Activated B cell treated with CpG ODN at 0.5 μM for 24 hours (primary cell): ENCODE data around the gene NHS. TPM values are rescaled to one million over a fixed set of nuclear protein-coding genes. Genes with fewer than 3 reads are reported as not detected.

ENCODE experiments used
- ATAC-seq: fragments of 200-7000 bp; cut with Tn5 transposase; one replicate; pipeline ENCODE4 v1.10.0; 2021; ENCODE audit warnings: low read depth, mild to moderate bottlenecking, moderate library complexity
- CTCF ChIA-PET: fragments of 350-600 bp; sonication (Branson Sonifier 250); formaldehyde crosslinking; loops from one replicate; lab custom pipeline; 2021; ENCODE audit warnings: antibody characterized with exemption; lab: Charles Lee
- POLR2A ChIA-PET: fragments of 350-600 bp; sonication (Branson Sonifier 250); formaldehyde crosslinking; loops from one replicate; lab custom pipeline; 2021; ENCODE audit warnings: antibody characterized with exemption; lab: Charles Lee
- DNase-seq: peaks from one replicate; pipeline ENCODE4 v3.0.0; 2022
- H3K27ac Mint-ChIP-seq: one replicate; pipeline ENCODE4 v1.8.0; 2020; ENCODE audit warnings: mixed read lengths
- H3K27me3 Mint-ChIP-seq: one replicate; pipeline ENCODE4 v1.8.0; 2021; ENCODE audit warnings: mixed read lengths
- H3K36me3 Mint-ChIP-seq: one replicate; pipeline ENCODE4 v1.8.0; 2021; ENCODE audit warnings: low read depth, mixed read lengths
- H3K4me1 Mint-ChIP-seq: one replicate; pipeline ENCODE4 v1.8.0; 2021; ENCODE audit warnings: mixed read lengths
- H3K4me3 Mint-ChIP-seq: one replicate; pipeline ENCODE4 v1.8.0; 2020; ENCODE audit warnings: mild to moderate bottlenecking, mixed read lengths
- H3K9me3 Mint-ChIP-seq: one replicate; pipeline ENCODE4 v1.8.0; 2020; ENCODE audit warnings: mixed read lengths
- intact Hi-C: fragments of 100-400 bp; cut with micrococcal nuclease; formaldehyde crosslinking; loops from one replicate; pipeline ENCODE4 v1.15.1; 2024
- total RNA-seq: library from RNA; stranded (reverse); gene quantifications from 2 replicates; pipeline ENCODE4 v1.2.3, GENCODE V29; 2022
- TF ChIP-seq, protein P1 (sequence below): fragments of 200-600 bp; IDR thresholded peaks from one replicate; pipeline ENCODE4 v1.8.0; 2022; ENCODE audit warnings: antibody characterized with exemption, mild to moderate bottlenecking

The NHS gene
- total RNA-seq, 1 donor from 2014 or later, result not detected

GRCh38 chrX:17621566-17622270, 246.7 kb downstream of the NHS start:
- DNase-seq (no peak), ATAC-seq (no peak)
- no peak overlapping the region for H3K27ac Mint-ChIP-seq
- H3K27me3 Mint-ChIP-seq, result no peaks in the 10 kb centered on the region
- intact Hi-C loops, result no loop called here
- H3K36me3 Mint-ChIP-seq, result no peaks in the 10 kb centered on the region
- no peaks in the 10 kb centered on the region for H3K4me1 Mint-ChIP-seq
- TF ChIP-seq, protein P1, sequence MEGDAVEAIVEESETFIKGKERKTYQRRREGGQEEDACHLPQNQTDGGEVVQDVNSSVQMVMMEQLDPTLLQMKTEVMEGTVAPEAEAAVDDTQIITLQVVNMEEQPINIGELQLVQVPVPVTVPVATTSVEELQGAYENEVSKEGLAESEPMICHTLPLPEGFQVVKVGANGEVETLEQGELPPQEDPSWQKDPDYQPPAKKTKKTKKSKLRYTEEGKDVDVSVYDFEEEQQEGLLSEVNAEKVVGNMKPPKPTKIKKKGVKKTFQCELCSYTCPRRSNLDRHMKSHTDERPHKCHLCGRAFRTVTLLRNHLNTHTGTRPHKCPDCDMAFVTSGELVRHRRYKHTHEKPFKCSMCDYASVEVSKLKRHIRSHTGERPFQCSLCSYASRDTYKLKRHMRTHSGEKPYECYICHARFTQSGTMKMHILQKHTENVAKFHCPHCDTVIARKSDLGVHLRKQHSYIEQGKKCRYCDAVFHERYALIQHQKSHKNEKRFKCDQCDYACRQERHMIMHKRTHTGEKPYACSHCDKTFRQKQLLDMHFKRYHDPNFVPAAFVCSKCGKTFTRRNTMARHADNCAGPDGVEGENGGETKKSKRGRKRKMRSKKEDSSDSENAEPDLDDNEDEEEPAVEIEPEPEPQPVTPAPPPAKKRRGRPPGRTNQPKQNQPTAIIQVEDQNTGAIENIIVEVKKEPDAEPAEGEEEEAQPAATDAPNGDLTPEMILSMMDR, result no peak
- no peaks in the 10 kb centered on the region for H3K9me3 Mint-ChIP-seq
- ChIA-PET CTCF (no interaction called here), POLR2A (no interaction called here)
- H3K4me3 Mint-ChIP-seq, result no peak overlapping the region

DNA sequence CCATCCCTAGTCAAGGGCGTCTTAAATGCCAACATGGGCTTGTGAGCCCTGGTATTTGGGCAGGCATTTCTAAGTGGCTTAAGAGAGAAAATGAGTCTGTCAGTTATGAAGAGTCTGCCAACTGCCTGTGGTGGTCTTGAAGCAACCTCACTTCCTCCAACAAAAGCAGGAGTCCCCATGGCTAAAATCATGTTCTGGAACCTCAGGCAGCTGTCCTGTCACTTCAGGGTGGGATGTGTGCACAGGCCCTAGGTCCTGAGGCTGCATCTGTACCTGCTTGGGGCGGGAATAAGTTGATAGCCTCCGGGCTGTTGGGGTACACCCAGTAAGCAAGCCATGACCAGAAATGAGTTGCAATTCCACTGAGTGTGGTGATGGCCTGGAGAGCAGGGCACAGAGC, 247.3 kb downstream of the NHS start:
- Mint-ChIP-seq H3K9me3 (no peaks in the 10 kb centered on the region), H3K4me1 (no peaks in the 10 kb centered on the region), H3K4me3 (no peak overlapping the region), H3K27me3 (no peaks in the 10 kb centered on the region), H3K36me3 (no peaks in the 10 kb centered on the region), H3K27ac (no peak overlapping the region)
- TF ChIP-seq, protein P1, result no peak
- DNase-seq (no peak), ATAC-seq (no peak)
- CTCF ChIA-PET, result no interaction called here
- intact Hi-C loops, result no loop called here
- POLR2A ChIA-PET, result no interaction called here

- H3K36me3 Mint-ChIP-seq, result no peaks in the 10 kb centered on the region
- no peak overlapping the region for H3K4me3 Mint-ChIP-seq
- no peak for DNase-seq
- no peaks in the 10 kb centered on the region for H3K9me3 Mint-ChIP-seq
- H3K27ac Mint-ChIP-seq, result no peak overlapping the region
- H3K4me1 Mint-ChIP-seq, result no peaks in the 10 kb centered on the region
- ATAC-seq, result no peak
- intact Hi-C loops, result no loop called here
- H3K27me3 Mint-ChIP-seq, result no peaks in the 10 kb centered on the region
- ChIA-PET POLR2A (no interaction called here), CTCF (no interaction called here)
- TF ChIP-seq, protein P1, result no peak
Measured at GRCh38 chrX:17623750-17624149, 248.8 kb downstream of the NHS start.

GRCh38 chrX:17627026-17627425, 252.0 kb downstream of the NHS start:
- Mint-ChIP-seq H3K36me3 (no peaks in the 10 kb centered on the region), H3K27me3 (no peaks in the 10 kb centered on the region), H3K27ac (no peak overlapping the region), H3K9me3 (no peaks in the 10 kb centered on the region), H3K4me3 (no peak overlapping the region), H3K4me1 (no peaks in the 10 kb centered on the region)
- DNase-seq, result no peak
- ChIA-PET POLR2A (no interaction called here), CTCF (no interaction called here)
- intact Hi-C loops, result no loop called here
- TF ChIP-seq, protein P1, result no peak
- no peak for ATAC-seq

- no peak overlapping the region for H3K4me3 Mint-ChIP-seq
- ChIA-PET POLR2A (no interaction called here), CTCF (no interaction called here)
- no peaks in the 10 kb centered on the region for H3K4me1 Mint-ChIP-seq
- H3K9me3 Mint-ChIP-seq, result no peaks in the 10 kb centered on the region
- TF ChIP-seq, protein P1, result no peak
- ATAC-seq (no peak), DNase-seq (no peak)
- no peak overlapping the region for H3K27ac Mint-ChIP-seq
- intact Hi-C loops, result no loop called here
- H3K36me3 Mint-ChIP-seq, result no peaks in the 10 kb centered on the region
- H3K27me3 Mint-ChIP-seq, result no peaks in the 10 kb centered on the region
Measured at GRCh38 chrX:17628976-17629375, 254.0 kb downstream of the NHS start.
